H1 (cell line): ENCODE measurements around the gene PID1. TPM values are rescaled to one million over a fixed set of nuclear protein-coding genes. Genes with fewer than 3 reads are reported as not detected.

Source experiments
- CTCF ChIA-PET: fragments of 300-600 bp; sonication (Branson Sonifier 250); formaldehyde crosslinking; loops from one replicate; lab custom pipeline; 2021; ENCODE audit not compliant: partially characterized antibody; lab: Charles Lee
- POLR2A ChIA-PET: fragments of 300-600 bp; sonication (Branson Sonifier 250); formaldehyde crosslinking; loops from one replicate; lab custom pipeline; 2021; ENCODE audit warnings: inconsistent platforms; ENCODE audit not compliant: partially characterized antibody; lab: Charles Lee
- DNase-seq, 2 experiments: peaks; one replicate each; pipeline versions ENCODE4 v3.0.0 to v3.0.0-alpha.2; 2010 to 2022; ENCODE audit warnings: low spot score in 2 of 2, low read depth in 1 of 2, mixed read lengths in 1 of 2
- FAIRE-seq: peaks from 2 replicates; lab custom pipeline; 2011; peaks lifted over from hg19 to GRCh38; lab: Jason Lieb, UNC
- H2AFZ ChIP-seq: 2 replicates; pipeline ENCODE4 v1.8.1; 2012; ENCODE audit warnings: low read length, inconsistent platforms
- H2AK5ac ChIP-seq: 2 replicates; pipeline ENCODE4 v1.6.1; 2013; ENCODE audit warnings: low read depth, low read length
- H2BK120ac ChIP-seq: replicated peaks from 2 replicates; pipeline ENCODE3; 2013; ENCODE audit warnings: low read depth, low read length, inconsistent platforms
- H2BK12ac ChIP-seq: 2 replicates; pipeline ENCODE4 v1.6.1; 2013; ENCODE audit warnings: low read depth, low read length
- H2BK15ac ChIP-seq: 2 replicates; pipeline ENCODE4 v1.6.1; 2013; ENCODE audit warnings: low read length
- H2BK20ac ChIP-seq: 2 replicates; pipeline ENCODE4 v1.6.1; 2013; ENCODE audit warnings: low read length
- H2BK5ac ChIP-seq: 2 replicates; pipeline ENCODE4 v1.6.1; 2013; ENCODE audit warnings: low read depth, low read length
- H3K14ac ChIP-seq: 2 replicates; pipeline ENCODE4 v1.6.1; 2013; ENCODE audit warnings: inconsistent platforms; ENCODE audit not compliant: insufficient read length
- H3K18ac ChIP-seq: 2 replicates; pipeline ENCODE4 v1.6.1; 2013; ENCODE audit warnings: low read length; ENCODE audit errors: extremely low read depth
- H3K23ac ChIP-seq: 2 replicates; pipeline ENCODE4 v1.6.1; 2013; ENCODE audit warnings: inconsistent platforms; ENCODE audit not compliant: insufficient read length
- H3K23me2 ChIP-seq: 2 replicates; pipeline ENCODE4 v1.6.1; 2013; ENCODE audit warnings: low read depth, low read length
- H3K27ac ChIP-seq: 2 replicates; pipeline ENCODE4 v1.6.1; 2011; ENCODE audit warnings: low read depth, low read length, inconsistent platforms
- H3K27me3 ChIP-seq, 4 experiments: replicated peaks in 1 of 4; 1 replicate in 1 of 4; 2 replicates in 3 of 4; pipeline versions ENCODE4 v1.6.1 to v1.8.1; 2011 to 2013; ENCODE audit warnings: low read length in 3 of 4, mild to moderate bottlenecking in 3 of 4, inconsistent platforms in 2 of 4, mixed read lengths in 2 of 4, moderate library complexity in 1 of 4; ENCODE audit not compliant: control insufficient read depth in 3 of 4, insufficient read depth in 3 of 4; ENCODE audit errors: extremely low read depth in 1 of 4
- H3K36me3 ChIP-seq, 4 experiments: 2 replicates each; pipeline versions ENCODE4 v1.6.1 to v1.8.1; 2011 to 2013; ENCODE audit warnings: mild to moderate bottlenecking in 4 of 4, low read length in 3 of 4, moderate library complexity in 2 of 4, control low read depth in 1 of 4, inconsistent platforms in 1 of 4; ENCODE audit not compliant: insufficient read depth in 4 of 4, control insufficient read depth in 2 of 4
- H3K4ac ChIP-seq: replicated peaks from 2 replicates; pipeline ENCODE3; 2013; ENCODE audit warnings: low read length, low read depth, mixed read lengths, inconsistent platforms; ENCODE audit not compliant: insufficient read length
- H3K4me1 ChIP-seq, 4 experiments: replicated peaks in 1 of 4; 1 replicate in 1 of 4; 2 replicates in 3 of 4; pipeline versions ENCODE4 v1.6.1 to v1.8.1; 2011 to 2013; ENCODE audit warnings: low read length in 3 of 4, inconsistent platforms in 2 of 4, mixed read lengths in 1 of 4; ENCODE audit not compliant: insufficient read depth in 4 of 4, control insufficient read depth in 3 of 4
- H3K4me2 ChIP-seq, 2 experiments: 2 replicates each; pipeline versions ENCODE4 v1.6.1 to v1.8.1; 2011 to 2013; ENCODE audit warnings: low read depth in 2 of 2, low read length in 2 of 2, control low read depth in 1 of 2, inconsistent platforms in 1 of 2, mild to moderate bottlenecking in 1 of 2; ENCODE audit not compliant: insufficient read depth in 1 of 2
- H3K4me3 ChIP-seq, 4 experiments: fragments of 200-600, 300-600 bp in 1 of 4; sonication (generic), shearing (Covaris generic), sonication (Bioruptor Twin) in 1 of 4; 2 replicates each; pipeline versions ENCODE4 v1.5.1 to v1.8.1; 2011 to 2016; ENCODE audit warnings: low read length in 4 of 4, low read depth in 3 of 4, control low read depth in 2 of 4, inconsistent platforms in 2 of 4, mild to moderate bottlenecking in 2 of 4, mixed read lengths in 1 of 4, moderate library complexity in 1 of 4; ENCODE audit not compliant: insufficient read depth in 2 of 4; ENCODE audit errors: extremely low read depth in 1 of 4
- H3K56ac ChIP-seq: replicated peaks from 2 replicates; pipeline ENCODE3; 2013; ENCODE audit warnings: low read depth, mild to moderate bottlenecking, mixed read lengths, low read length, inconsistent platforms; ENCODE audit not compliant: insufficient read length
- H3K79me1 ChIP-seq: 2 replicates; pipeline ENCODE4 v1.6.1; 2013; ENCODE audit warnings: low read depth, low read length, control low read depth
- H3K79me2 ChIP-seq, 2 experiments: 2 replicates each; pipeline versions ENCODE4 v1.6.1 to v1.8.1; 2012 to 2013; ENCODE audit warnings: low read length in 2 of 2, mild to moderate bottlenecking in 2 of 2, inconsistent platforms in 1 of 2; ENCODE audit not compliant: insufficient read depth in 2 of 2, control insufficient read depth in 1 of 2
- H3K9ac ChIP-seq, 4 experiments: replicated peaks in 1 of 4; 1 replicate in 1 of 4; 2 replicates in 3 of 4; pipeline versions ENCODE4 v1.6.1 to v1.8.1; 2011 to 2013; ENCODE audit warnings: low read depth in 3 of 4, low read length in 3 of 4, control low read depth in 2 of 4, mild to moderate bottlenecking in 2 of 4, moderate library complexity in 2 of 4, inconsistent platforms in 1 of 4; ENCODE audit errors: extremely low read depth in 1 of 4
- H3K9me3 ChIP-seq, 2 experiments: 2 replicates each; pipeline versions ENCODE4 v1.6.1 to v1.8.1; 2012 to 2013; ENCODE audit warnings: mild to moderate bottlenecking in 2 of 2, moderate library complexity in 2 of 2, control low read depth in 1 of 2, inconsistent platforms in 1 of 2, low read depth in 1 of 2, low read length in 1 of 2, mixed read lengths in 1 of 2; ENCODE audit not compliant: insufficient read depth in 2 of 2
- H4K20me1 ChIP-seq, 2 experiments: replicated peaks in 1 of 2; 2 replicates each; pipeline versions ENCODE3 to v1.8.1; 2011 to 2013; ENCODE audit warnings: inconsistent platforms in 2 of 2, low read length in 2 of 2, mild to moderate bottlenecking in 1 of 2; ENCODE audit not compliant: insufficient read depth in 2 of 2, control insufficient read depth in 1 of 2
- H4K5ac ChIP-seq: 2 replicates; pipeline ENCODE4 v1.6.1; 2013; ENCODE audit warnings: low read length, low read depth, mixed read lengths, inconsistent platforms; ENCODE audit not compliant: insufficient read length
- H4K8ac ChIP-seq: 2 replicates; pipeline ENCODE4 v1.8.0; 2013; ENCODE audit warnings: mild to moderate bottlenecking, moderate library complexity, low read length, inconsistent platforms; ENCODE audit not compliant: insufficient read depth; ENCODE audit errors: extremely low read depth
- H4K91ac ChIP-seq: replicated peaks from 2 replicates; pipeline ENCODE3; 2013; ENCODE audit warnings: low read length, mixed read lengths, inconsistent platforms; ENCODE audit not compliant: insufficient read length
- ATF2 ChIP-seq: IDR thresholded peaks from 2 replicates; pipeline ENCODE4 v1.6.1; 2012; ENCODE audit warnings: low read length, inconsistent platforms
- CHD2 ChIP-seq: IDR thresholded peaks from 2 replicates; pipeline ENCODE4 v1.6.1; 2012; ENCODE audit warnings: low read length, improper control_type of control experiment
- EGR1 ChIP-seq: IDR thresholded peaks from 2 replicates; pipeline ENCODE4 v1.6.1; 2011; ENCODE audit warnings: low read depth, low read length, borderline replicate concordance
- EZH2 ChIP-seq: fragments of 200-600 bp; sonication (generic); IDR thresholded peaks from 2 replicates; pipeline ENCODE4 v1.7.1; 2012; ENCODE audit warnings: low read depth, mild to moderate bottlenecking, moderate library complexity, low read length, inconsistent platforms; ENCODE audit not compliant: severe bottlenecking
- KDM1A ChIP-seq: fragments of 200-600, 300-600 bp; sonication (generic); IDR thresholded peaks from 2 replicates; pipeline ENCODE4 v1.7.1; 2016; ENCODE audit warnings: mild to moderate bottlenecking, low read length, borderline replicate concordance
- MAX ChIP-seq: IDR thresholded peaks from 2 replicates; pipeline ENCODE4 v1.6.1; 2012; ENCODE audit warnings: inconsistent platforms
- RNF2 ChIP-seq: fragments of 200-900, 300-1000 bp; sonication (generic); IDR thresholded peaks from 2 replicates; pipeline ENCODE4 v1.7.1; 2016; ENCODE audit warnings: borderline replicate concordance, low read depth, mild to moderate bottlenecking, antibody characterized with exemption, low read length; ENCODE audit not compliant: poor library complexity, severe bottlenecking; ENCODE audit errors: missing control alignments
- SAP30 ChIP-seq: fragments of 300-600 bp; sonication (generic); IDR thresholded peaks from 2 replicates; pipeline ENCODE4 v1.7.1; 2012; ENCODE audit warnings: low read length, moderate library complexity, mild to moderate bottlenecking, inconsistent platforms; ENCODE audit not compliant: insufficient read depth, insufficient replicate concordance
- SIRT6 ChIP-seq: IDR thresholded peaks from one replicate; pipeline ENCODE4 v1.7.1; 2012; ENCODE audit warnings: low read length, inconsistent platforms
- ZNF274 ChIP-seq: IDR thresholded peaks from 2 replicates; pipeline ENCODE4 v1.7.0; 2012; ENCODE audit warnings: low read length, borderline replicate concordance; ENCODE audit errors: extremely low read depth
- WGBS, 2 experiments: shearing (Covaris generic) in 1 of 2; methylation state at CpG; one replicate each; pipeline versions ENCODE4 v1.1.6 to v1.1.7; 2013 to 2015; ENCODE audit warnings: low lambda C conversion rate in 2 of 2, mixed read lengths in 2 of 2, inconsistent platforms in 1 of 2, low coverage in 1 of 2, missing lambda C conversion rate in 1 of 2; ENCODE audit not compliant: insufficient replicate concordance in 2 of 2, insufficient coverage in 1 of 2, insufficient read length in 1 of 2; ENCODE audit errors: extremely low coverage in 1 of 2, missing lambda C conversion rate in 1 of 2; 5-methylcytosine and 5-hydroxymethylcytosine counted together
- polyA plus RNA-seq, 7 experiments: library from polyadenylated mRNA; depleted of rRNA in 3 of 7; stranded (reverse) in 5 of 7; unstranded in 2 of 7; fragments of >200 nt in 5 of 7; fragments of 200-250 nt in 2 of 7; gene quantifications; 1 replicate in 5 of 7; 2 replicates in 1 of 7; 4 replicates in 1 of 7; pipeline versions ENCODE4 v1.2.1 to v1.2.3, GENCODE V29; 2011 to 2013; ENCODE audit warnings: missing spikeins in 2 of 7, mixed read lengths in 2 of 7
- total RNA-seq: library from RNA; stranded (reverse); fragmentation: NEBNext Ultra II Directional; extraction: Animal tissue kit (Norgen Biotek cat#: 25700); gene quantifications from 2 replicates; pipeline ENCODE4 v1.2.1, GENCODE V29; 2021

Gene PID1
- total and polyA plus RNA-seq, 2 of the 8 experiments (the other 6 are each of a cell fraction or from before 2014, with no cell fraction given): 1.5 to 3.3 TPM

GRCh38 chr2:229043681-229044080 lies 227.4 kb downstream of the PID1 start:
- Histone ChIP-seq H3K27me3 (no peaks in the 10 kb centered on the region), H4K5ac (no peak overlapping the region), H2AK5ac (no peak overlapping the region), H3K4ac (no peak overlapping the region), H3K14ac (no peak overlapping the region), H3K23ac (no peak overlapping the region), H3K23me2 (no peaks in the 10 kb centered on the region; the same call in 1 of the 2 replicates), H3K27ac (no peak overlapping the region), H2BK120ac (no peak overlapping the region), H4K8ac (no peak overlapping the region), H3K4me2 (no peak overlapping the region), H3K36me3 (no peaks in the 10 kb centered on the region)
- POLR2A ChIA-PET: no interaction called here
- TF ChIP-seq EGR1 (no peak), SAP30 (no peak), EZH2 (no peak), MAX (no peak), KDM1A (no peak), ZNF274 (no peak), SIRT6 (no peak), ATF2 (no peak), CHD2 (no peak), RNF2 (no peak)
- TF ChIP-seq, all 59 proteins: peak for 0
- H3K4me1 ChIP-seq: peaks cover 0 to 4% (median 3%) of the 10 kb centered on the region in 4 experiments; a peak in 2 of 7 replicates
- H4K20me1 ChIP-seq: no peaks in the 10 kb centered on the region
- no peaks in the 10 kb centered on the region for H3K9me3 ChIP-seq
- no peak overlapping the region for H4K91ac ChIP-seq
- H2BK15ac ChIP-seq: no peak overlapping the region
- no peak overlapping the region for H2BK5ac ChIP-seq
- CTCF ChIA-PET: no interaction called here
- WGBS, 2 experiments: 88% methylated on average over 3 of the region's 3 CpGs; no CpG with 5 or more reads in 1 of the 2 experiments
- H3K79me1 ChIP-seq: no peaks in the 10 kb centered on the region
- no peak overlapping the region for H2BK12ac ChIP-seq
- no peak overlapping the region for H3K4me3 ChIP-seq
- no peak overlapping the region for H2BK20ac ChIP-seq
- DNase-seq: no peak
- no peak overlapping the region for H3K56ac ChIP-seq
- no peak overlapping the region for H3K18ac ChIP-seq
- no peaks in the 10 kb centered on the region for H3K79me2 ChIP-seq
- H2AFZ ChIP-seq: no peak overlapping the region
- no peak overlapping the region for H3K9ac ChIP-seq
- FAIRE-seq: no peak
